Stimulated activated CD4-positive, alpha-beta T cell treated with anti-CD3 and anti-CD28 coated beads, Interleukin-4, amount 100 ng/mL, for 1 hour (primary cell): ENCODE data around the gene FGR.

ENCODE experiments used
- DNase-seq: peaks from one replicate; pipeline ENCODE4 v3.0.0-alpha.2; 2020

FGR gene

GRCh38 chr1:27615346-27616192 is 19.4 kb downstream of the FGR start:
- no peak for DNase-seq

DNA sequence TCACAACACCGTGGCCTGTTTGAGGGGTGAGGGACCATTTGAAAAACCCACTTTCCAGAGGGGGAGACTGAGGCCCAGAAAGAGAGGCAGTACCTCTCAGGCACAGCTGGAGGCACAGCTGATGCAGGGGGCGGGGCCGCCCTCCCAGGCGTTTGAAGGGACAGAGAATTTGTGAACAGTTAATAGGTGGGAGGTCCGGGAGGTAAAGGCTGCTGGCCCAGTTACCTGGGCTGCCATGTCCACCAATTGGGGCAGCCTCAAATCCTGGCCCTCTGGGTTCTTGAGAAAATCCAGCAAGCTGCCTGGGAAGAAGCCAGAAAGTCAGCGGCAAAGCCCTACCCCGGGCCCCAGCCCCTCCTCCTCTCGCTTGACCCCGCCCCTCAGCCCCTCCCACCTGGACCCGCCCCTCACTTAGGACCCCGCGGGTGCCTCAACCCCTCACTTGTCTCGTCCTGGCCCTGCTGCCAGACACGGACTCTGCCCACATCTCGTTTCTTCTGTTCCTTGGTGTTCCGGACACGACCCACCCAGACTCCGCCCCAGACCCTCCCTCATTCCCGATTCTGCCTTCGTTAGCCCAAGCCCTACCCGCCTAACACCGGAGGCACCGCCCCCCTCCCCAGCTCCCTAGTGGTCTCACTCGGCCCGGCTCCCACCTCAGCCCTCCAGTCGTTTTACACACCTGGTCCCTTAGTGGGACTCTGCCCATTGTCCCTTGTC is 20.2 kb downstream of the FGR start:
- no peak for DNase-seq

GRCh38 chr1:27614043-27614624 is 20.9 kb downstream of the FGR start:
- DNase-seq = no peak

DNA sequence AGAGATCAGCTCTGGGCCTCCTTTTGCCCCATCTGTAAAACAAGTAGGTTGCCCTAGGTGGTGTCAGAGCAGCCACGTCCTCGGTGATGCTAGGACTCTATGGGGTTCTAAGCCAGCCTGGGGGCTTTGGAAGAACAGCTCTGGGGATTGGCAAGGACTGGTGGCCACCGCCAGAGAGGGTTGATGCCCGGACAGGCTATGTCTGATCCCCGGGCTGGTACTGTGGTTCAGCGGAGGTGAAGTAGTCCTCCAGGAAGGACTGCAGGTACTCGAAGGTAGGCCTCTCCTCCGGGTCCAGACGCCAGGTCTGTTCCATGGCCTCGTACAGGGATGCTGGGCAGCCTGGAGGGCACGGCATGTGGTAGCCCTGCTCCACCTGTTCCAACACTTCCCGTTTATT is 22.3 kb downstream of the FGR start:
- DNase-seq = no peak

GRCh38 chr1:27611450-27611849 is 23.5 kb downstream of the FGR start:
- DNase-seq = no peak

DNA sequence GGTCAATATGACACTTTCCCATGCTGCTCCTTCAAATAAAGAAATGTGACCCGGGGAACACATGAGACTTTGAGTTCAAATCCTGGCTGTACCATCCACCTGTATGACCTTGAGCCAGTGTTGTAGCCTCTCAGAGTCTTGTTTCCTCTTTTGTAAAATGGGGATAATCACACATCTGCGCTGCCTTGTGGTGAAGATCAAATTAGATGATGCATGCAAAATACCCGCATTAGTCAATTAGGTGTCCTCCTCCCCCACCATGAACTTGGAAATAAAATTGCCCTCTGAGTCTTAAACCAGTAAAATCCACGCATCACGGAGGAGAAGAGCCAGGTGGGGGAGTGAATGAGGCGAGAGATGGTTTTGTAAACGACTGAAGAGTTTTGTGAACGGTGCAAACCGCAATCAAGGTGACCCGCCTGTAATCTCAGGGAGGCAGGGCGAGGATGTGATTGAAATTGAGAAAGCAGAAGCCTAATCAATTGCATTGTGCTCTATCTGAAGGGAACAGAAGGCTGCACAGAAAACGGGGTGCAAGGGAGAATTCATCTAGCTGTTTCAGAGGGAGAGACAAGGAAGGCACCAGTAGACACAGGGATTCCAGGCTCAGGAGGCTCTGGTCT is 25.3 kb downstream of the FGR start:
- no peak for DNase-seq

DNA sequence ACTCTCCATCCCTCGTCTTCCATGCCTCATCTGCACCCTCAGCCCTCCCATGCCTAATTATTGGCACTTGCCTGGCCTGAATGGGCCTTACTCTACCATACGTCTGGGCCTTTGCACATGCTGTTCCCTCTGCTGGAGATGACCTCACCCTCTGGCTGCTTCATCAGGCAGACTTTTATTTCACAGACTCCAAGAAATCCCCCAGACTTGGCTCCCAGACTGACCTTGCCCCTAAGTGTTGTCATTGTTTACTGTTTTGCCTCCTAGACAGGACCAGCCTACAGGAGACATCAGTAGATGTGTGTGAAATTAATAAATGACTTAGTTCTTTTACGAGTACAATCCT is 25.8 kb downstream of the FGR start:
- no peak for DNase-seq

DNA sequence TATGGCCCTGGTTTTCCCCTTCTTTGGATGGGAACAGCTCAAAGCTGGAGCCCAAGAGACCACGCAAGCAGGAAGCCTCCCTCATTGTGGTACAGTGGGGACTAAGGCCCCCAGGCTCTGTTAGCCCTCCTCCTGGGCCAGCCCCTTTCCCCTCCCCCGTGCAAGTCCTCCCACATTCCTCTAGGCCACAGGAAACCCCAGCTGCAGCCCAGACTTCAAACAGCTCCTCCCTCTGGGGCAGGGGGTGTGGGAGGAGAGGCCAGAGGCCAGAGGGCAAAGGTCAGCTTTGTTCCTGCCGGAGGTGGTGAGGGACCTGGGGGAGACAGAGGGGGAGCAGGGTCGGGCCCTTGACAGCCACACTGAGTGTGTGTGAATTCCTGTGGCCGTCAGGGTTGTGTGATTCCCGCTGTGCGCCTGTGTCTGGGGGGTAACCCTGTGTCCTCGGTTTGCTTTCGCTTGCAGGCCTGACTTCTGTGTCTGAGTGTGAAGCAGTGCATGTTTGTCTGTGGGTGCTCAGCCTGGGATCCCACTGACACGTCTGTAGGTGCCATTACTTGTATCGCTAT is 27.7 kb downstream of the FGR start:
- DNase-seq = no peak

DNA sequence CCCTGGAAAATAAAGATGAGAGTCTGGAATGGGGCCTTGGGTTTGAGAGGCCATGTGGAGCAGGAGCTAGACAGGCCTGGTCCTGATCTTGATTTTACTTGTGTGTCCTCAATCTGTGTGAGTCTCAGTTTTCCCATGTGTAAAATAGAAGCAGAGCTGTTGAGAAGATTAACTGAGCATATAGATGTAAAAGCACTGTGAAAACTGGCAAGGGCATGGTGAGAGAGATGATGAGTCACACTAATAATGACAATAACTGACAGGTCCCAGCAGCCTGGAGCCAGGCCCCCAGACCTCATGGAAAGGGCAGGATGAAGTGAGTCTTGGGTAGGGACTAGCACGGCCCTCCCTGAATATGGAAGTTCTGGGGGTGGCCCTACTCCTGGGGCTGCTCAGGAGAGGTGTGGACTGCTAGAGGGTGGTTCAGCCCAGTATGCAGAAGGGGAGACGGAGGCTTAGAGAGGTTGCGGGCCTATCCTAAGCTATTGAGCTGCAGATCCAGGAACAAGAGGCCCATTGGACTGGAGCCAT is 28.2 kb downstream of the FGR start:
- no peak for DNase-seq

GRCh38 chr1:27605796-27606707 is 28.9 kb downstream of the FGR start:
- DNase-seq = peak; percentile 61

DNA sequence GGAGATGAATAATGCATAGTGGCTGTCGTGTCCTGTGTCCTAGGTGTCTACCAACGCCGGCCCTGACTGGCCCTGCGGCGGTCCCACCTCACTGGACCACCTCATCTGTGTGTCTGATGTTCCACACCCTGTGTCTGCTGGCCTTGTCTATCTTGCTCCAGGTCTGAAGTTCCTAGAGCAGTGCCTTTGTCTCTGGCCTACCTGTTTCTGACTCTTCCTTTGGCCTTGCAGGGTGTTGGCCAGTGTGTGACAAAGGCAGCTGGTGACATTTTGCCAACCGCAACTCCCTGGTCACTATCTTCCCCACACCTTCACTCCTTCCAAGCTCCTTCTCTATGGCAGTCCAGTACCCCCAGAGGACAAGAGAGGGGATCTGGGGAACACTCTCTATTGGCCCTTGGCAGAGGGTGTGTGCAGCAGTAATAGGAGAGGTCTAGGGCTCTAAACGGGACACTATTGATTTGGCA is 29.7 kb downstream of the FGR start:
- DNase-seq = no peak

DNA sequence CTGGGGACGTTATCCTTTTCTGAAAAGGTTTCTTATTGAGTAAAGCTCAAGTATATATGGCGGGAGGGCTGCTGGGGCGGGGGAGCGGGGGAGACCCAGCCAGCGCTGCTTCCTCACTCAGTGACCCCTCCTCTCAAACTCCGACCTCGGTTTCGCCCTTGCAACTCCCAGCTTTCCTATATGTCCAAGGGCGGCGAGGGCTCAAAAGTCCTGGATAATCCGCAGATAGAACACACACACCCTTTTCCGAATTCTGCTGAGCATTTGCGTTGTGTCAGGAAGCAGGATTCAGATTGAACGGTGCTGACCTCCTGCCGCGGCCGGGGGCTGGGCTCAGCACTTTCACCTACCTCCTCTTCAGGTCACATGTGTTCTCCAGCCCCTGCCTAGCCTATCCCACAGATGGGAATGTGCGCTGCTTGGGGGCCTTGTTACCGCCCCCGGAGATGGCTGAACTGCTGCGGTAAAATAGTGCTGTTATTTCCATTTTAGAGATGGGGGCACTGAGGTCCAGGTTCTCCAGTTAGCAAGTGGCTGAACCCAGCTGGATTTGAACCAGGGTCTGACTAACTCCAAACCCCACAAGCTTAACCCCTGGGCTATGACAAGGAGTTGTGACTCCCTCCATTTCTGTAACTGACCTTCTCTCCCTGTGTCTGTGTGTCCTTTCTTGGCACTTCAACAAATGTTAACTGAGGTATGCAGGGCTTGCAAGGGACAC is 30.2 kb downstream of the FGR start:
- no peak for DNase-seq

GRCh38 chr1:27603681-27604578 is 31.1 kb downstream of the FGR start, which contains the start of gene AHDC1:
TSS of gene AHDC1 (minus strand) at chr1:27604144. CDS start at chr1:27552115, 52,029 bp downstream.
- peak; percentile 92 for DNase-seq

- peak; percentile 37 for DNase-seq
Measured at GRCh38 chr1:27603309-27603680, 31.7 kb downstream of the FGR start.

- DNase-seq = peak; percentile 39
Measured at GRCh38 chr1:27602462-27603308, 32.3 kb downstream of the FGR start.

DNA sequence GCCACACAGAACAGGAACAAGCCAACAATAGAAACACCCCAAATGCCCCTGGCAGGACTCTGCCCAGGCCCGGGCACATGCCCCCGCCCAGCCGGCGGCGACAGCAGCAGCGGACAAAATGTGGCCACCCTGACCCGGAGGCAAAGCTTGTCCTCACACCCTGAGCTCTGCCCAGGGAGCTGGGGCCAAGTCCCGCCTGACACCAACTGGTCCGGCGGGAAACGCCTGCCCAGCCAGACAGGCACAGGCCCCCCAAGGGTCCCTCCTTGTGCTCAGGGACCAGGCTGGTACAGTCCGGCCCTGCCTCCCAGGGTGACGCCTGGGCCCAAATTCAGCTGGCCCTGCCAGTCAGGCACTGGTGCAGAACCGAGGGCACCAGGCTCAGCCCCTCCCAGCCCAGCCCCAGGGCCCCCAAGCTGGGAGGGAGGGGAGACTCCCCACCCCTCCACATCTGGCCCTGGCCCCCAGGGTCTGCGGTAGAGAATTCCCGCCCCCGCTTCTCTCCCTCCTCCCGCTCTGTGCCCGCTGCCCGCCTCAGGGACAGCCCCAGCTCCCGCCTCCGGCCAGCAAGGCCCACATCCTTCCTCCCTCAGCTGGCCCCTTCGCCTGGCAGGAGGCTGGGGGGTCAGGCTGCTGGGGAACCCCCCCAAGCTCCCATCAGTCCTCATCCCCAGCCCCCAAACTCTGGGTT is 33.1 kb downstream of the FGR start:
- DNase-seq = no peak

- no peak for DNase-seq
Measured at GRCh38 chr1:27601321-27601770, 33.6 kb downstream of the FGR start.

- no peak for DNase-seq
Measured at GRCh38 chr1:27600498-27601175, 34.3 kb downstream of the FGR start.
